PC-9 (cell line): Measurements from ENCODE around the gene STK17A. TPM values are rescaled to one million over a fixed set of nuclear protein-coding genes. Genes with fewer than 3 reads are reported as not detected.
A peak's percentile ranks its signal among the peaks of the same experiment; 100 is the strongest.

Experiments
- BruUV-seq: library from RNA; stranded (reverse); fragments of 400-500 nt; replicated peaks from 2 replicates; lab custom pipeline; 2021; lab: Mats Ljungman, UMichigan
- CTCF ChIA-PET: fragments of 300-600 bp; sonication (Branson Sonifier 250); formaldehyde crosslinking; loops from one replicate; lab custom pipeline; 2022; ENCODE audit warnings: antibody characterized with exemption; lab: Charles Lee
- POLR2A ChIA-PET: fragments of 300-600 bp; sonication (Branson Sonifier 250); formaldehyde crosslinking; loops from one replicate; lab custom pipeline; 2022; ENCODE audit warnings: antibody characterized with exemption; ENCODE audit not compliant: unreplicated experiment; lab: Charles Lee
- DNase-seq, 2 experiments: peaks; one replicate each; pipeline versions ENCODE4 v3.0.0 to v3.0.0-alpha.2; 2015 to 2022; ENCODE audit warnings: mixed read lengths in 1 of 2
- H2AFZ ChIP-seq: fragments of 200-600 bp; sonication (generic); 2 replicates; pipeline ENCODE4 v1.8.1; 2017; ENCODE audit warnings: antibody characterized with exemption
- H3F3A ChIP-seq: fragments of 200-600 bp; sonication (generic); 2 replicates; pipeline ENCODE4 v1.8.1; 2017; ENCODE audit warnings: antibody characterized with exemption, mild to moderate bottlenecking, low read depth; ENCODE audit not compliant: insufficient read depth
- H3K27ac ChIP-seq: fragments of 200-600 bp; sonication (generic); 2 replicates; pipeline ENCODE4 v1.6.1; 2016; ENCODE audit warnings: mixed run types
- H3K27me3 ChIP-seq: fragments of 200-600 bp; sonication (generic); 2 replicates; pipeline ENCODE4 v1.6.1; 2016; ENCODE audit warnings: low read depth, mixed run types; ENCODE audit not compliant: insufficient read depth
- H3K36me3 ChIP-seq: fragments of 200-600 bp; sonication (generic); 2 replicates; pipeline ENCODE4 v1.6.1; 2016; ENCODE audit warnings: low read depth, mixed run types
- H3K4me1 ChIP-seq: fragments of 200-600 bp; sonication (generic); replicated peaks from 2 replicates; pipeline ENCODE4 v1.6.1; 2016; ENCODE audit warnings: mixed run types; ENCODE audit not compliant: insufficient read depth
- H3K4me2 ChIP-seq: fragments of 200-600 bp; sonication (generic); 2 replicates; pipeline ENCODE4 v1.6.1; 2017; ENCODE audit warnings: mixed run types
- H3K4me3 ChIP-seq: fragments of 200-600 bp; sonication (generic); 2 replicates; pipeline ENCODE4 v1.6.1; 2016; ENCODE audit warnings: mixed run types
- H3K79me2 ChIP-seq: fragments of 200-600 bp; sonication (generic); 2 replicates; pipeline ENCODE4 v1.6.1; 2017; ENCODE audit warnings: low read depth, mixed run types
- H3K9me2 ChIP-seq: fragments of 200-600 bp; sonication (generic); 2 replicates; pipeline ENCODE4 v1.8.1; 2017; ENCODE audit warnings: mild to moderate bottlenecking; ENCODE audit not compliant: insufficient read depth
- H3K9me3 ChIP-seq: fragments of 200-600 bp; sonication (generic); 2 replicates; pipeline ENCODE4 v1.8.1; 2016; ENCODE audit warnings: low read depth; ENCODE audit not compliant: insufficient read depth
- H4K20me1 ChIP-seq: fragments of 200-600 bp; sonication (generic); 2 replicates; pipeline ENCODE4 v1.8.1; 2017; ENCODE audit not compliant: insufficient read depth
- CTCF ChIP-seq: fragments of 200-600 bp; sonication (generic); conservative IDR thresholded peaks from 2 replicates; pipeline ENCODE4 v1.6.1; 2017; ENCODE audit warnings: mixed run types, antibody characterized with exemption, mild to moderate bottlenecking, moderate library complexity
- EZH2 ChIP-seq: fragments of 200-600 bp; sonication (generic); IDR thresholded peaks from 2 replicates; pipeline ENCODE4 v1.8.0; 2017; ENCODE audit warnings: antibody characterized with exemption, low read depth
- intact Hi-C: fragments of 100-400 bp; cut with micrococcal nuclease; formaldehyde crosslinking; loops from one replicate; pipeline ENCODE4 v1.10.0; 2022; ENCODE audit not compliant: unreplicated experiment
- total RNA-seq: library from RNA; stranded (reverse); gene quantifications from 2 replicates; pipeline ENCODE4 v1.2.3, GENCODE V29; 2021

The STK17A gene
- total RNA-seq, 1 experiment from 2014 or later: 18.8 TPM

GRCh38 chr7:43535031-43535451 is 47.9 kb upstream of the STK17A start:
- Histone ChIP-seq H3K79me2 (no peaks in the 10 kb centered on the region), H3K27ac (no peak overlapping the region), H3K9me2 (no peaks in the 10 kb centered on the region), H3K9me3 (no peaks in the 10 kb centered on the region; the same call in 1 of the 2 replicates), H3F3A (no peaks in the 10 kb centered on the region), H3K4me2 (no peak overlapping the region), H3K4me1 (peaks cover 8% of the 10 kb centered on the region; the same call in 1 of the 2 replicates), H3K36me3 (no peaks in the 10 kb centered on the region), H2AFZ (no peak overlapping the region), H4K20me1 (no peaks in the 10 kb centered on the region), H3K27me3 (peaks cover 53% of the 10 kb centered on the region), H3K4me3 (no peak overlapping the region)
- BruUV-seq: no TSS peak
- no peak for DNase-seq
- TF ChIP-seq CTCF: no peak
- no peak for TF ChIP-seq EZH2
- intact Hi-C loops: no loop called here
- ChIA-PET POLR2A (no interaction called here), CTCF (no interaction called here)

- H3K4me1 ChIP-seq: peaks cover 8% of the 10 kb centered on the region; the same call in 1 of the 2 replicates
- ChIA-PET CTCF (no interaction called here), POLR2A (no interaction called here)
- H3K4me2 ChIP-seq: no peak overlapping the region
- peak in 1 of 2 experiments; percentile 12 for DNase-seq
- no peaks in the 10 kb centered on the region; the same call in 1 of the 2 replicates for H3K9me3 ChIP-seq
- H3F3A ChIP-seq: no peaks in the 10 kb centered on the region
- no peak overlapping the region for H3K4me3 ChIP-seq
- no peak overlapping the region for H3K27ac ChIP-seq
- TF ChIP-seq EZH2: no peak
- no peak for TF ChIP-seq CTCF
- no peak overlapping the region for H2AFZ ChIP-seq
- no peaks in the 10 kb centered on the region for H3K79me2 ChIP-seq
- H3K9me2 ChIP-seq: no peaks in the 10 kb centered on the region
- H4K20me1 ChIP-seq: no peaks in the 10 kb centered on the region
- H3K36me3 ChIP-seq: no peaks in the 10 kb centered on the region
- intact Hi-C loops: no loop called here
- peaks cover 49% of the 10 kb centered on the region for H3K27me3 ChIP-seq
- BruUV-seq: no TSS peak
These were observed 46.9 kb upstream of the STK17A start for GRCh38 chr7:43535810-43536585.

GRCh38 chr7:43536773-43537172 is 46.1 kb upstream of the STK17A start:
- CTCF ChIA-PET: no interaction called here

More at GRCh38 chr7:43536773-43537172, 46.1 kb upstream of the STK17A start:
- DNase-seq: no peak
- H3K27me3 ChIP-seq: peaks cover 41% of the 10 kb centered on the region
- H3K9me3 ChIP-seq: no peaks in the 10 kb centered on the region; the same call in 1 of the 2 replicates
- no peaks in the 10 kb centered on the region for H3K36me3 ChIP-seq
- no peaks in the 10 kb centered on the region for H4K20me1 ChIP-seq
- POLR2A ChIA-PET: no interaction called here
- no peak overlapping the region for H3K4me2 ChIP-seq
- H3K79me2 ChIP-seq: no peaks in the 10 kb centered on the region
- no peak overlapping the region for H3K4me3 ChIP-seq
- H3F3A ChIP-seq: no peaks in the 10 kb centered on the region
- no TSS peak for BruUV-seq
- H2AFZ ChIP-seq: no peak overlapping the region
- no peak overlapping the region for H3K27ac ChIP-seq
- TF ChIP-seq CTCF: no peak
- no peak for TF ChIP-seq EZH2
- peaks cover 8% of the 10 kb centered on the region; the same call in 1 of the 2 replicates for H3K4me1 ChIP-seq
- intact Hi-C loops: no loop called here
- H3K9me2 ChIP-seq: no peaks in the 10 kb centered on the region
